Gastrocnemius medialis (tissue), 4 donors: ENCODE data around the gene ZNF750. TPM values are rescaled to one million over a fixed set of nuclear protein-coding genes. Genes with fewer than 3 reads are reported as not detected.

Experiments
- ATAC-seq, 2 donors: fragments of 150-250 bp; one replicate each; pipeline ENCODE4 v1.9.1; 2016
- DNase-seq, 2 donors: peaks; one replicate each; pipeline ENCODE4 v3.0.0-alpha.2; 2019
- H3K27ac ChIP-seq, 4 donors: fragments of 200-600 bp; sonication (generic); 1 replicate in 1 of 4; 2 replicates in 3 of 4; pipeline ENCODE4 v1.5.1; 2016 to 2018; ENCODE audit warnings: mild to moderate bottlenecking in 2 of 4, moderate library complexity in 1 of 4
- H3K27me3 ChIP-seq, 3 donors: fragments of 200-600 bp; sonication (generic) in 2 of 3; 1 replicate in 1 of 3; 2 replicates in 2 of 3; pipeline versions ENCODE4 v1.5.1 to v1.6.0; 2016 to 2019; ENCODE audit warnings: mild to moderate bottlenecking in 1 of 3, moderate library complexity in 1 of 3
- H3K36me3 ChIP-seq, 2 donors: fragments of 200-600 bp; sonication (generic) in 1 of 2; one replicate each; pipeline ENCODE4 v1.5.1; 2017 to 2018
- H3K4me1 ChIP-seq, 2 donors: fragments of 200-600 bp; sonication (generic) in 1 of 2; one replicate each; pipeline ENCODE4 v1.5.1; 2016 to 2017; ENCODE audit warnings: mild to moderate bottlenecking in 2 of 2
- H3K4me3 ChIP-seq, 4 donors: fragments of 200-600 bp; sonication (generic) in 3 of 4; 1 replicate in 1 of 4; 2 replicates in 3 of 4; pipeline ENCODE4 v1.5.1; 2016 to 2019; ENCODE audit warnings: mild to moderate bottlenecking in 2 of 4
- H3K9me3 ChIP-seq, 3 donors: fragments of 200-600 bp; sonication (generic) in 2 of 3; 1 replicate in 1 of 3; 2 replicates in 2 of 3; pipeline ENCODE4 v1.5.1; 2016 to 2019
- CTCF ChIP-seq, 5 experiments: fragments of 450-650 bp in 3 of 5; fragments of 200-600 bp in 2 of 5; sonication (generic) in 2 of 5; IDR thresholded peaks in 4 of 5; conservative IDR thresholded peaks in 1 of 5; 1 replicate in 4 of 5; 2 replicates in 1 of 5; pipeline ENCODE4 v1.5.1; 2016 to 2019; ENCODE audit warnings: antibody characterized with exemption in 5 of 5, mild to moderate bottlenecking in 3 of 5, moderate library complexity in 3 of 5
- POLR2A ChIP-seq, 2 donors: fragments of 450-650 bp; IDR thresholded peaks; one replicate each; pipeline ENCODE4 v1.6.1; 2017; ENCODE audit warnings: antibody characterized with exemption in 2 of 2, mild to moderate bottlenecking in 2 of 2, moderate library complexity in 2 of 2
- in situ Hi-C, 4 donors: fragments of 200-750 bp; cut with MboI; loops; one replicate each; pipeline versions ENCODE4 v1.15.0 to v1.8.0; 2017; ENCODE audit warnings: low sequenced_read_pairs in 4 of 4
- intact Hi-C: fragments of 100-400 bp; cut with DNase I; formaldehyde crosslinking; loops from one replicate; pipeline ENCODE4 v1.15.1; 2023; ENCODE audit warnings: low total_unique reads
- total RNA-seq, 4 donors: library from RNA; depleted of rRNA; stranded (reverse); fragments of >200 nt; gene quantifications; one replicate each; pipeline versions ENCODE4 v1.1.0 to v1.2.3, GENCODE V29; 2016

Gene ZNF750
- total RNA-seq, 4 donors from 2014 or later, result 2.5 to 17.8 (median 11.7) TPM

DNA sequence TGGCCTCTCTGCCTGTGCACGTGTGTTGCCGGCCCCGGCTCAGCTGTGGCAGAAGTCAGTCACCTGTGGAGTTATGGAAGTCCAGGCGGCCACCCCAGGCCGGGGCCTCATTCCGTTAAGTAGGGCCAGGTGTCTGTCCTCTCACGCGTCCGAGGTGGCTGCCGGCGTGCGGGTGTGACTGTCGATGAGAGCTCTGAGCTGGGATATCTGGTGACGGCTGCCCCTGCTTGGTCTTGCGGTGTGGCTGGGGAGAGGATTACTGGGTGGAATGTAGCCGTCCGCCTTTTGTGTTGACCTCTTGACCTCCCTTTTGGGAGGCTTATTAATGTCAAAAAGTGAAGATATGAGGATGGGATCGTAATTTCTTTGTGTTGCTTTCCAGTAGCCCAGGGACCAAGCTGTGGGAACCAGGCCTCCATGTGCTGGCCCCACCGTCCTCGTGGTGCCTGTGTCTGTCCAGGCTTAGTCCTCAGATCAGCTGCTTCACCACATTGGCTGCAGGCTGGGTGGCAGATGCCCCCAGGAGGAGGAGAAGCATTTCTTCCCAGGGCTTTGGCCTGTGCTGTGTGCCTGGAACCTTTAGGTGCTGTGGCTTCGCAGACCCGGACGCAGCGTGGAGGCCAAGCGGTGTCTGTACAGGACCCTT, 23.0 kb upstream of the ZNF750 start:
- Histone ChIP-seq H3K27me3 (no peaks in the 10 kb centered on the region), H3K4me1 (peaks cover 25 to 55% of the 10 kb centered on the region in 2 donors), H3K27ac (peak overlapping the region in 3 of 4 donors; percentile 64 to 79 (median 75)), H3K4me3 (no peak overlapping the region), H3K36me3 (no peaks in the 10 kb centered on the region), H3K9me3 (no peaks in the 10 kb centered on the region)
- in situ Hi-C loops, result no loop called here
- ATAC-seq, result no peak
- intact Hi-C loops, result no loop called here
- DNase-seq, result no peak
- TF ChIP-seq CTCF (IDR thresholded peaks at IDR 0.05 in 4 of 5, conservative IDR thresholded peaks at IDR 0.05 in 1 of 5), result no peak
- no peak for TF ChIP-seq POLR2A (IDR thresholded peaks at IDR 0.05)

DNA sequence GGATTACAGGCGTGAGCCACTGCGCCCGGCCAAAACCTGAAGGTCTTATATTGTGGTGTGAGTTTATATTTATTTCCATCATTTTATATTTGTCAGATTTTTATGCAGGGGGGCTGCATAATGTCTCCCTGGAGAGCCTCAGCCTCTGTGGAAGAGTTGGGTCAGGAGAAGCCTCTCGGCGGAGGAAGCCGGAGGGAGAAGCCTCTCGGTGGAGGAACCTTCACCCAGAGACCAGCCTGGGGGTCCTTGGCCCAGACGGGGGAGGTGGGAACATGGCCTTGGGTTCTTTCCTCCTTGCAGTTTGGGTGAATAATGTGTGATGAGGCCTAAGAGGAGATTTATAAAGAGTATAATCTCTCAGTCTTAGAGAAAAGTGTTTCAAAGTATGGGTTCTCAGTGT, 22.4 kb upstream of the ZNF750 start:
- in situ Hi-C loops (no loop called here), intact Hi-C loops (no loop called here)
- no peak for ATAC-seq
- Histone ChIP-seq H3K4me1 (peaks cover 25 to 49% of the 10 kb centered on the region in 2 donors), H3K9me3 (no peaks in the 10 kb centered on the region), H3K36me3 (no peaks in the 10 kb centered on the region), H3K27ac (no peak overlapping the region), H3K4me3 (no peak overlapping the region), H3K27me3 (no peaks in the 10 kb centered on the region)
- no peak for TF ChIP-seq POLR2A (IDR thresholded peaks at IDR 0.05)
- TF ChIP-seq CTCF (IDR thresholded peaks at IDR 0.05 in 4 of 5, conservative IDR thresholded peaks at IDR 0.05 in 1 of 5), result no peak
- no peak for DNase-seq

DNA sequence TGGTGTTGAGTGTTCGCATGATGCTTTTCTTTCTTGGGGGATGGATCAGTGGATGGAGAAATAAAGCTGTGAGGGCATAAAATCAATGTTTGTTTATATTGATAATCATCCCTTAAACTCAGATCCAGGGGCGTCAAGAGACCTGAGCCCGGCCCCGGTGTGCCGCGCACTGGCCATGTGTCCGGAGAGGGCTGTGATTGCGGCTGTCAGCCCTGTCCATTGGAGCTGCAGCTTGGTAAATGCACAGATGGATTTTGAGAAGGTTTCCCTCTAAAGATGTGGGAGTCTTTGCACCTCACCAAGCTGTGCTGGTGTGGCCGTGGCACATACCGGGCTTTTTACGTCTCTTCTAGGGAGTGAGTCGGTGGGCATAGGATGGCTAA, 21.6 kb upstream of the ZNF750 start:
- in situ Hi-C loops (no loop called here), intact Hi-C loops (no loop called here)
- Histone ChIP-seq H3K4me3 (no peak overlapping the region), H3K9me3 (no peaks in the 10 kb centered on the region), H3K36me3 (no peaks in the 10 kb centered on the region), H3K27ac (no peak overlapping the region), H3K4me1 (peaks cover 18 to 41% of the 10 kb centered on the region in 2 donors), H3K27me3 (no peaks in the 10 kb centered on the region)
- no peak for ATAC-seq
- DNase-seq, result no peak
- no peak for TF ChIP-seq POLR2A (IDR thresholded peaks at IDR 0.05)

- Histone ChIP-seq H3K4me3 (no peak overlapping the region), H3K9me3 (no peaks in the 10 kb centered on the region), H3K27me3 (no peaks in the 10 kb centered on the region), H3K4me1 (peaks cover 17 to 35% of the 10 kb centered on the region in 2 donors), H3K36me3 (no peaks in the 10 kb centered on the region), H3K27ac (peak overlapping the region in 1 of 4 donors; percentile 64)
- intact Hi-C loops, result no loop called here
- TF ChIP-seq POLR2A (IDR thresholded peaks at IDR 0.05) (no peak), CTCF (IDR thresholded peaks at IDR 0.05 in 4 of 5, conservative IDR thresholded peaks at IDR 0.05 in 1 of 5) (no peak)
- in situ Hi-C loops, result no loop called here
- no peak for ATAC-seq
- DNase-seq, result no peak
These were observed 21.0 kb upstream of the ZNF750 start for GRCh38 chr17:82860606-82861392.
